Eye (tissue), 1 donor: Measurements from ENCODE around the gene QRFP.
A peak's percentile ranks its signal among the peaks of the same experiment; 100 is the strongest.

Experiments
- DNase-seq: peaks from one replicate; pipeline ENCODE4 v3.0.0-alpha.2; 2015

The QRFP gene

GRCh38 chr9:130847306-130848217, 49.0 kb downstream of the QRFP start:
- DNase-seq = peak; percentile 86

DNA sequence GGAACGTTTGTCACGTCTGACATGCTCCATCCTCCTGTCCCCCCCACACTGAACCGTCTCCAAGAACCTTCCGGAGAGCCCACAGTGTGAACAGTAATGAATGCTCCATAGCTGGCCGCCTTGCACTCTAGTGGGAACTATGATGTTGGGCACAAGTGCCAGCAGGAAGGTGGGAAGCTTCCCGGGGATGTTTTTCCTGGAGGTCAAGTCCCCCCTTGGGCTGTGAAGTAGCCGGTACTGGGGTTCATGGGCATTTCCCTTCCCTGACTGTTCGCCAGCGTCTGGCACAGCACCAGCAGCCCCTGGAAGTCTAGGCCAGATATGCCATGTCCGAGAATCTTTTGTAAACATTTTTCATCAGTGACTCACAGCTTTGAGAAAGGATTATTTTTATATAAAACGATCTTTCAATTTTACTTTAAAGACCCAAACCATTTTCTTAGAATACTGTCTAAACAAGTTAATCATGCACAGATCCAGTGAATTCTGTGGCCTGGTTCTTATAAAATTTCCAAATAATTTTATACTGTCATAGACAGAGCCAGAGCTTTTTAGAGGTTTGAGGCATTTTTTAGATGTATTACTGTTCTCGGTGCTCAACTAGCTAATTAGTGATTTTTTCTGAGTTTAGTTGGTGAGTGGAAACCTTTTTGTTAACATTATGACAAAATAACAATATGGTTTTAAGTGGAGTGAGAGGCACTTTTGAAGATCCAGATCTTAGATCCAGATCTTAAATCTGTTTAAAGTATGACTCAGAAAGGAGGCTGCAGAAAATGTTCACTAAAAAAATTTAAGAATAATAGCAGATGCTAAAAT, 49.9 kb downstream of the QRFP start:
- DNase-seq = peak; percentile 63

- peak; percentile 84 for DNase-seq
Observed at GRCh38 chr9:130845901-130846481, 50.6 kb downstream of the QRFP start.

DNA sequence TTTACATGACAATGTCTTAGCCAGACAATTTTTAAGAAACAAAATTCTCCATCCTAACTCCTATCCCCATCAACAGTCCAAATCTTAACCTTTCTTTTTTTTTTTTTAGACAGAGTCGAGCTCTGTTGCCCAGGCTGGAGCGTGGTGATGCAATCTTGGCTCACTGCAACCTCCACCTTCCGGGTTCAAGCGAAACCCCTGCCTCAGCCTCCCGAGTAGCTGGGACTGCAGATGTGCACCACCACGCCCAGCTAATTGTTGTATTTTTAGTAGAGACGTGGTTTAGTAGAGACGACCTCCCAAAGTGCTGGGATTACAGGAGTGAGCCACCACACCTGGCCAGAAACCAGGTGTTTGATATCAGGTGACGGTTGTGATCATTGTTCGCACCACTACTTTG, 51.4 kb downstream of the QRFP start:
- DNase-seq = no peak

DNA sequence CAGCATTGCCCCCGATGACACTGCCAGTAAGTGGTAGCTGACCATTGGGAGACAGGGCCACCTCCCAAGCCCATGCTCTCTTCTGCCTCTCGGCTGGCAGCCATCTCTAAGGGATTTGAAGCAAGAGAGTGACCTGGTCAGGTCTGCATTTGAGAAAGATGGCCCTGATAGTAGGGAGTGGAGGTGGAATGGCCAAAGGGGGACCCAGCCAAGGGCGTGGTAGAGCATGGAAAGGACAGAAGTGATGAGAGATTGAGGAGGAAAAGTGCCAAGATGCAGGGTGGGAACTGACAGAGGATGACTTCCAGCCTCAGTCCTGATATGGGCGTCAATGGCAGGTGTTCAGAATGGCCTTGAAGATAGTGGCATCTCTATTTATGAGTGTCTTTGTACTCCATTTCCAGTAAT, 52.6 kb downstream of the QRFP start:
- DNase-seq = no peak

- no peak for DNase-seq
Observed at GRCh38 chr9:130843049-130843908, 53.3 kb downstream of the QRFP start.
